A673 (cell line): ENCODE measurements around the gene PATE3. TPM values are rescaled to one million over a fixed set of nuclear protein-coding genes. Genes with fewer than 3 reads are reported as not detected.

Experiments used
- BruUV-seq: library from RNA; stranded (reverse); fragments of 400-500 nt; replicated peaks from 2 replicates; lab custom pipeline; 2021; lab: Mats Ljungman, UMichigan
- CTCF ChIA-PET: fragments of 300-600 bp; sonication (Branson Sonifier 250); formaldehyde crosslinking; loops from one replicate; lab custom pipeline; 2022; ENCODE audit warnings: antibody characterized with exemption; lab: Charles Lee
- POLR2A ChIA-PET: fragments of 300-600 bp; sonication (Branson Sonifier 250); formaldehyde crosslinking; loops from one replicate; lab custom pipeline; 2022; ENCODE audit warnings: antibody characterized with exemption; ENCODE audit not compliant: low non-redundant PET; lab: Charles Lee
- DNase-seq: peaks from one replicate; pipeline ENCODE4 v3.0.0-alpha.2; 2015; ENCODE audit warnings: low spot score
- H3K27ac ChIP-seq: fragments of 200-600 bp; sonication (generic); 2 replicates; pipeline ENCODE4 v1.5.1; 2016; ENCODE audit warnings: mixed run types, low read depth, mild to moderate bottlenecking, mixed read lengths, antibody characterized with exemption, low read length; ENCODE audit not compliant: poor library complexity, severe bottlenecking
- H3K27me3 ChIP-seq: fragments of 200-600 bp; sonication (generic); replicated peaks from 2 replicates; pipeline ENCODE4 v1.6.1; 2017; ENCODE audit warnings: mixed run types, low read depth, mild to moderate bottlenecking, mixed read lengths, antibody characterized with exemption, low read length; ENCODE audit not compliant: insufficient read depth, poor library complexity
- H3K36me3 ChIP-seq: fragments of 200-600 bp; sonication (generic); 2 replicates; pipeline ENCODE4 v1.6.1; 2016; ENCODE audit warnings: mixed run types, mild to moderate bottlenecking, mixed read lengths, antibody characterized with exemption, low read length; ENCODE audit not compliant: insufficient read depth, poor library complexity, severe bottlenecking
- H3K4me1 ChIP-seq: fragments of 200-600 bp; sonication (generic); 2 replicates; pipeline ENCODE4 v1.6.1; 2017; ENCODE audit warnings: mixed run types, mild to moderate bottlenecking, mixed read lengths, antibody characterized with exemption, low read length; ENCODE audit not compliant: insufficient read depth, poor library complexity, severe bottlenecking
- H3K4me3 ChIP-seq: fragments of 200-600 bp; sonication (generic); 2 replicates; pipeline ENCODE4 v1.5.1; 2016; ENCODE audit warnings: low read depth, mixed run types, mild to moderate bottlenecking, mixed read lengths, low read length; ENCODE audit not compliant: poor library complexity, severe bottlenecking
- H3K9me3 ChIP-seq: fragments of 200-600 bp; sonication (generic); 2 replicates; pipeline ENCODE4 v1.6.1; 2016; ENCODE audit warnings: mixed run types, low read depth, mild to moderate bottlenecking, mixed read lengths, antibody characterized with exemption, low read length; ENCODE audit not compliant: poor library complexity, severe bottlenecking
- EZH2 ChIP-seq: fragments of 200-600 bp; sonication (generic); IDR thresholded peaks from 2 replicates; pipeline ENCODE4 v1.6.1; 2017; ENCODE audit warnings: borderline replicate concordance, low read depth, mild to moderate bottlenecking, mixed read lengths, antibody characterized with exemption, low read length; ENCODE audit not compliant: poor library complexity, severe bottlenecking
- intact Hi-C: fragments of 100-400 bp; cut with micrococcal nuclease; formaldehyde crosslinking; loops from one replicate; pipeline ENCODE4 v1.10.0; 2022; ENCODE audit not compliant: unreplicated experiment
- total RNA-seq: library from RNA; stranded (reverse); gene quantifications from 2 replicates; pipeline ENCODE4 v1.2.3, GENCODE V29; 2021
- TF ChIP-seq, protein P1 (sequence below): fragments of 300-800, 200-600 bp; sonication (generic); conservative IDR thresholded peaks from 2 replicates; pipeline ENCODE4 v1.5.1; 2017; ENCODE audit warnings: low read depth, mild to moderate bottlenecking, antibody characterized with exemption, low read length, moderate library complexity, mixed read lengths

PATE3 gene
- total RNA-seq, 1 experiment from 2014 or later, result not detected

GRCh38 chr11:125745979-125746378 lies 41.9 kb upstream of the PATE3 start, which contains the start of gene PATE1:
Gene PATE1, plus strand, starts transcription at chr11:125746279. Its CDS starts 26 bp downstream, at chr11:125746305.
- H3K36me3 ChIP-seq, result no peaks in the 10 kb centered on the region
- no peak within 1 kb of the TSS for H3K4me3 ChIP-seq
- BruUV-seq, result no TSS peak
- intact Hi-C loops, result no loop called here
- TF ChIP-seq, protein P1, sequence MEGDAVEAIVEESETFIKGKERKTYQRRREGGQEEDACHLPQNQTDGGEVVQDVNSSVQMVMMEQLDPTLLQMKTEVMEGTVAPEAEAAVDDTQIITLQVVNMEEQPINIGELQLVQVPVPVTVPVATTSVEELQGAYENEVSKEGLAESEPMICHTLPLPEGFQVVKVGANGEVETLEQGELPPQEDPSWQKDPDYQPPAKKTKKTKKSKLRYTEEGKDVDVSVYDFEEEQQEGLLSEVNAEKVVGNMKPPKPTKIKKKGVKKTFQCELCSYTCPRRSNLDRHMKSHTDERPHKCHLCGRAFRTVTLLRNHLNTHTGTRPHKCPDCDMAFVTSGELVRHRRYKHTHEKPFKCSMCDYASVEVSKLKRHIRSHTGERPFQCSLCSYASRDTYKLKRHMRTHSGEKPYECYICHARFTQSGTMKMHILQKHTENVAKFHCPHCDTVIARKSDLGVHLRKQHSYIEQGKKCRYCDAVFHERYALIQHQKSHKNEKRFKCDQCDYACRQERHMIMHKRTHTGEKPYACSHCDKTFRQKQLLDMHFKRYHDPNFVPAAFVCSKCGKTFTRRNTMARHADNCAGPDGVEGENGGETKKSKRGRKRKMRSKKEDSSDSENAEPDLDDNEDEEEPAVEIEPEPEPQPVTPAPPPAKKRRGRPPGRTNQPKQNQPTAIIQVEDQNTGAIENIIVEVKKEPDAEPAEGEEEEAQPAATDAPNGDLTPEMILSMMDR, result no peak
- TF ChIP-seq EZH2, result no peak
- H3K9me3 ChIP-seq, result no peaks in the 10 kb centered on the region
- ChIA-PET POLR2A (no interaction called here), CTCF (no interaction called here)
- no peak for DNase-seq
- no peak within 1 kb of the TSS for H3K27ac ChIP-seq
- H3K4me1 ChIP-seq, result no peaks in the 10 kb centered on the region
- H3K27me3 ChIP-seq, result peaks cover 70% of the 10 kb centered on the region

DNA sequence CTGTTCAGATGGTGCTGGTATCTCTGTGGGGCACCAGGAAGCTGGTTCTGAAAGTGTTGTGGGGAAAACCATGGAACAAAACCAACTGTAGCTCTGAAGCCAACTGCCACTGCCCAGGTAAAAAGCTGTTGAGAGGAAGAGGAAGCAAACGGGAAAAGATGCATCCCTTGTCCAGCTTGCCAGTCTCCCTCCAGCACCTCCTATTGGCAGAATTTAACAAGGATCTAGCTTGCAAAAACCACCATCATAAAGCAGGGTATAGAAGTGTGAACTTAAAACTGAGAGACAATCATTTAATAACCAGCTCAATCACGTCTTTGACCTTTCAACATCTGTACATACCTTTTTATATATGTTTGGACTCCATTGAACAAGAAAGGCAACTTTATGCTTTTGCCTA lies 37.3 kb upstream of the PATE3 start:
- CTCF ChIA-PET, result no interaction called here
- Histone ChIP-seq H3K27me3 (peaks cover 61% of the 10 kb centered on the region), H3K36me3 (no peaks in the 10 kb centered on the region), H3K4me1 (no peaks in the 10 kb centered on the region), H3K4me3 (no peak overlapping the region), H3K9me3 (no peaks in the 10 kb centered on the region), H3K27ac (no peak overlapping the region)
- POLR2A ChIA-PET, result no interaction called here
- TF ChIP-seq, protein P1, result peak; percentile 42
- TF ChIP-seq EZH2, result no peak
- no TSS peak for BruUV-seq
- DNase-seq, result no peak
- intact Hi-C loops, result no loop called here

- DNase-seq, result no peak
- no peaks in the 10 kb centered on the region for H3K36me3 ChIP-seq
- H3K27ac ChIP-seq, result no peak overlapping the region
- H3K4me3 ChIP-seq, result no peak overlapping the region
- TF ChIP-seq, protein P1, result no peak
- TF ChIP-seq EZH2, result no peak
- POLR2A ChIA-PET, result no interaction called here
- CTCF ChIA-PET, result no interaction called here
- H3K4me1 ChIP-seq, result no peaks in the 10 kb centered on the region
- BruUV-seq, result no TSS peak
- no peaks in the 10 kb centered on the region for H3K9me3 ChIP-seq
- intact Hi-C loops, result no loop called here
- H3K27me3 ChIP-seq, result peaks cover 29% of the 10 kb centered on the region
Measured at GRCh38 chr11:125756050-125756449, 31.9 kb upstream of the PATE3 start.
